Keratinocyte (primary cell): ENCODE measurements around the gene VPS18.

ENCODE experiments used
- CTCF ChIP-seq, 3 experiments: IDR thresholded peaks in 1 of 3; conservative IDR thresholded peaks in 1 of 3; optimal IDR thresholded peaks in 1 of 3; 2 replicates in 2 of 3; 3 replicates in 1 of 3; pipeline versions ENCODE3 to v1.5.1; 2011; ENCODE audit warnings: low read length in 3 of 3, mild to moderate bottlenecking in 3 of 3, moderate library complexity in 2 of 3, control low read depth in 1 of 3, inconsistent platforms in 1 of 3; ENCODE audit not compliant: insufficient read depth in 2 of 3; ENCODE audit errors: extremely low read depth in 1 of 3
- EZH2 ChIP-seq: IDR thresholded peaks from one replicate; pipeline ENCODE4 v1.6.1; 2012; ENCODE audit warnings: inconsistent platforms, mild to moderate bottlenecking, low read length, moderate library complexity

GRCh38 chr15:40893733-40894680 lies at the start of gene VPS18:
- TF ChIP-seq CTCF (optimal IDR thresholded peaks at IDR 0.05 in 1 of 3, IDR thresholded peaks at IDR 0.05 in 1 of 3, conservative IDR thresholded peaks at IDR 0.05 in 1 of 3; ENCODE audit: extremely low read depth in 1 of 3, insufficient read depth in 2 of 3, low read length in 3 of 3) = peak; percentile 68 to 98 (median 87)
- no peak for TF ChIP-seq EZH2
